H9 (cell line): ENCODE measurements around the gene DTHD1. TPM values are rescaled to one million over a fixed set of nuclear protein-coding genes. Genes with fewer than 3 reads are reported as not detected.

Experiments
- DNase-seq: peaks from one replicate; pipeline ENCODE4 v3.0.0-alpha.2; 2017
- H2AFZ ChIP-seq: one replicate; pipeline ENCODE4 v1.6.1; 2013; ENCODE audit warnings: mild to moderate bottlenecking, low read length, control low read depth, moderate library complexity
- H2AK5ac ChIP-seq: 2 replicates; pipeline ENCODE4 v1.6.1; 2013; ENCODE audit warnings: low read length, control low read depth, mixed read lengths; ENCODE audit not compliant: insufficient read length
- H2BK120ac ChIP-seq: one replicate; pipeline ENCODE4 v1.6.1; 2013; ENCODE audit warnings: low read depth, mild to moderate bottlenecking, low read length, control low read depth, inconsistent platforms; ENCODE audit not compliant: poor library complexity, severe bottlenecking
- H2BK12ac ChIP-seq: 2 replicates; pipeline ENCODE4 v1.6.1; 2013; ENCODE audit warnings: low read length, control low read depth, mixed read lengths, low read depth; ENCODE audit not compliant: insufficient read length
- H2BK15ac ChIP-seq: 2 replicates; pipeline ENCODE4 v1.6.1; 2013; ENCODE audit warnings: low read depth, low read length, control low read depth
- H2BK20ac ChIP-seq: one replicate; pipeline ENCODE4 v1.6.1; 2013; ENCODE audit warnings: low read depth, mild to moderate bottlenecking, low read length, control low read depth, inconsistent platforms; ENCODE audit not compliant: poor library complexity, severe bottlenecking
- H2BK5ac ChIP-seq: 2 replicates; pipeline ENCODE4 v1.6.1; 2013; ENCODE audit warnings: low read length, control low read depth, mixed read lengths; ENCODE audit not compliant: insufficient read length
- H3K14ac ChIP-seq: 2 replicates; pipeline ENCODE4 v1.6.1; 2013; ENCODE audit warnings: low read length, control low read depth; ENCODE audit not compliant: insufficient read depth
- H3K18ac ChIP-seq: 2 replicates; pipeline ENCODE4 v1.6.1; 2013; ENCODE audit warnings: low read depth, mild to moderate bottlenecking, mixed read lengths, low read length, control low read depth; ENCODE audit not compliant: insufficient read length
- H3K23ac ChIP-seq: 2 replicates; pipeline ENCODE4 v1.6.1; 2013; ENCODE audit warnings: low read length, control low read depth, mixed read lengths, low read depth; ENCODE audit not compliant: insufficient read length
- H3K23me2 ChIP-seq: 2 replicates; pipeline ENCODE4 v1.6.1; 2013; ENCODE audit warnings: low read depth, mild to moderate bottlenecking, mixed read lengths, low read length, control low read depth; ENCODE audit not compliant: insufficient read length, poor library complexity, severe bottlenecking
- H3K27ac ChIP-seq: 2 replicates; pipeline ENCODE4 v1.5.1; 2013; ENCODE audit warnings: low read length, control low read depth, mixed read lengths, low read depth; ENCODE audit not compliant: insufficient read length
- H3K27me3 ChIP-seq: 2 replicates; pipeline ENCODE4 v1.6.1; 2013; ENCODE audit warnings: low read length, control low read depth, inconsistent platforms; ENCODE audit not compliant: insufficient read depth
- H3K4ac ChIP-seq: 2 replicates; pipeline ENCODE4 v1.6.1; 2013; ENCODE audit warnings: low read depth, mild to moderate bottlenecking, control low read depth, inconsistent platforms, low read length, moderate library complexity
- H3K4me1 ChIP-seq: 2 replicates; pipeline ENCODE4 v1.6.1; 2013; ENCODE audit warnings: low read length, control low read depth, inconsistent platforms; ENCODE audit not compliant: insufficient read depth
- H3K4me2 ChIP-seq: 2 replicates; pipeline ENCODE4 v1.6.1; 2013; ENCODE audit warnings: low read length, control low read depth, mixed read lengths; ENCODE audit not compliant: insufficient read length, insufficient read depth
- H3K56ac ChIP-seq: 2 replicates; pipeline ENCODE4 v1.6.1; 2013; ENCODE audit warnings: low read depth, mild to moderate bottlenecking, mixed read lengths, low read length, control low read depth; ENCODE audit not compliant: insufficient read length
- H3K79me1 ChIP-seq: 2 replicates; pipeline ENCODE4 v1.6.1; 2013; ENCODE audit warnings: low read depth, mild to moderate bottlenecking, moderate library complexity, low read length, control low read depth, inconsistent platforms; ENCODE audit not compliant: insufficient read depth, poor library complexity, severe bottlenecking
- H3K79me2 ChIP-seq: 2 replicates; pipeline ENCODE4 v1.6.1; 2013; ENCODE audit warnings: low read length, control low read depth, inconsistent platforms; ENCODE audit not compliant: insufficient read depth
- H3K9ac ChIP-seq: 2 replicates; pipeline ENCODE4 v1.6.1; 2013; ENCODE audit warnings: low read length, control low read depth, mixed read lengths; ENCODE audit not compliant: insufficient read length; ENCODE audit errors: extremely low read depth
- H3K9me3 ChIP-seq: one replicate; pipeline ENCODE4 v1.6.1; 2013; ENCODE audit warnings: low read depth, low read length, inconsistent platforms; ENCODE audit not compliant: control insufficient read depth
- H3T11ph ChIP-seq: one replicate; pipeline ENCODE4 v1.6.1; 2013; ENCODE audit warnings: mild to moderate bottlenecking, low read length, control low read depth, inconsistent platforms
- H4K20me1 ChIP-seq: one replicate; pipeline ENCODE4 v1.6.1; 2013; ENCODE audit not compliant: control insufficient read depth, insufficient read length, insufficient read depth
- H4K5ac ChIP-seq: 2 replicates; pipeline ENCODE4 v1.6.1; 2013; ENCODE audit warnings: low read depth, mild to moderate bottlenecking, mixed read lengths, low read length, control low read depth; ENCODE audit not compliant: insufficient read length
- H4K8ac ChIP-seq: replicated peaks from 2 replicates; pipeline ENCODE4 v1.6.1; 2013; ENCODE audit warnings: low read length, control low read depth, mixed read lengths, low read depth; ENCODE audit not compliant: insufficient read length
- H4K91ac ChIP-seq: 2 replicates; pipeline ENCODE4 v1.6.1; 2013; ENCODE audit warnings: low read depth, mild to moderate bottlenecking, moderate library complexity, mixed read lengths, low read length, control low read depth; ENCODE audit not compliant: insufficient read length
- H3K27ac Mint-ChIP-seq, 3 experiments: 2 replicates in 2 of 3; 3 replicates in 1 of 3; pipeline ENCODE4 v1.8.0; 2020 to 2021; ENCODE audit warnings: mixed read lengths in 3 of 3, mild to moderate bottlenecking in 1 of 3, moderate library complexity in 1 of 3
- H3K27me3 Mint-ChIP-seq: 2 replicates; pipeline ENCODE4 v1.8.0; 2021; ENCODE audit warnings: low read depth, mild to moderate bottlenecking, moderate library complexity, mixed read lengths
- H3K36me3 Mint-ChIP-seq, 3 experiments: 2 replicates in 2 of 3; 3 replicates in 1 of 3; pipeline ENCODE4 v1.8.0; 2020 to 2021; ENCODE audit warnings: low read depth in 3 of 3, mixed read lengths in 3 of 3; ENCODE audit not compliant: insufficient read depth in 1 of 3
- H3K4me1 Mint-ChIP-seq, 2 experiments: 2 replicates each; pipeline ENCODE4 v1.8.0; 2020; ENCODE audit warnings: mixed read lengths in 2 of 2
- H3K4me3 Mint-ChIP-seq, 2 experiments: 2 replicates in 1 of 2; 3 replicates in 1 of 2; pipeline ENCODE4 v1.8.0; 2020 to 2021; ENCODE audit warnings: mild to moderate bottlenecking in 2 of 2, mixed read lengths in 2 of 2, moderate library complexity in 1 of 2
- H3K9me3 Mint-ChIP-seq, 2 experiments: 2 replicates in 1 of 2; 3 replicates in 1 of 2; pipeline ENCODE4 v1.8.0; 2020; ENCODE audit warnings: mild to moderate bottlenecking in 2 of 2, mixed read lengths in 2 of 2, moderate library complexity in 1 of 2
- CTCF ChIP-seq: fragments of 200-600 bp; sonication (generic); conservative IDR thresholded peaks from 3 replicates; pipeline ENCODE4 v1.8.0; 2021; ENCODE audit warnings: antibody characterized with exemption, mild to moderate bottlenecking
- WGBS: extraction: QIAGEN DNeasy Blood & Tissue Kit; methylation state at CpG from one replicate; pipeline ENCODE4 v1.1.7; 2013; ENCODE audit warnings: missing lambda C conversion rate, low lambda C conversion rate, mixed read lengths; ENCODE audit not compliant: insufficient read length; ENCODE audit errors: extremely low coverage; 5-methylcytosine and 5-hydroxymethylcytosine counted together
- total RNA-seq: library from RNA; stranded (reverse); gene quantifications from 2 replicates; pipeline ENCODE4 v1.2.1, GENCODE V29; 2021

Gene DTHD1
- total RNA-seq, 1 experiment from 2014 or later: not detected

- Histone ChIP-seq H3K23me2 (no peaks in the 10 kb centered on the region), H3K4ac (no peak overlapping the region), H2BK120ac (no peak overlapping the region), H3K9me3 (no peaks in the 10 kb centered on the region), H4K91ac (no peak overlapping the region), H3K56ac (no peak overlapping the region), H3K4me1 (no peaks in the 10 kb centered on the region), H3K79me2 (no peaks in the 10 kb centered on the region), H2BK15ac (no peak overlapping the region), H3K23ac (no peak overlapping the region), H2AK5ac (no peak overlapping the region), H2BK12ac (no peak overlapping the region), H2BK20ac (no peak overlapping the region), H3K14ac (no peak overlapping the region), H3K4me2 (no peak overlapping the region), H3K9ac (no peak overlapping the region), H2AFZ (no peak overlapping the region), H3K27me3 (no peaks in the 10 kb centered on the region), H3T11ph (no peak overlapping the region), H3K27ac (no peak overlapping the region), H4K8ac (no peak overlapping the region), H4K20me1 (no peaks in the 10 kb centered on the region), H3K79me1 (no peaks in the 10 kb centered on the region), H2BK5ac (no peak overlapping the region), H4K5ac (no peak overlapping the region), H3K18ac (no peak overlapping the region)
- H3K27me3 Mint-ChIP-seq: no peaks in the 10 kb centered on the region; the same call in none of the 2 replicates
- TF ChIP-seq CTCF: no peak
- H3K4me3 Mint-ChIP-seq: no peak overlapping the region
- DNase-seq: no peak
- H3K9me3 Mint-ChIP-seq: no peaks in the 10 kb centered on the region
- no CpG with 5 or more reads among the region's 2 CpGs for WGBS
- H3K36me3 Mint-ChIP-seq: no peaks in the 10 kb centered on the region
- no peak overlapping the region for H3K27ac Mint-ChIP-seq
- peaks cover 2 to 5% of the 10 kb centered on the region in 2 experiments for H3K4me1 Mint-ChIP-seq
Measured at GRCh38 chr4:36290641-36291040, 9.2 kb downstream of the DTHD1 start.
